ENCODE data around the gene CDH4. TPM values are rescaled to one million over a fixed set of nuclear protein-coding genes. Genes with fewer than 3 reads are reported as not detected.

The CDH4 gene
- total RNA-seq, 1 donor from 2014 or later: 3.2 TPM

DNA sequence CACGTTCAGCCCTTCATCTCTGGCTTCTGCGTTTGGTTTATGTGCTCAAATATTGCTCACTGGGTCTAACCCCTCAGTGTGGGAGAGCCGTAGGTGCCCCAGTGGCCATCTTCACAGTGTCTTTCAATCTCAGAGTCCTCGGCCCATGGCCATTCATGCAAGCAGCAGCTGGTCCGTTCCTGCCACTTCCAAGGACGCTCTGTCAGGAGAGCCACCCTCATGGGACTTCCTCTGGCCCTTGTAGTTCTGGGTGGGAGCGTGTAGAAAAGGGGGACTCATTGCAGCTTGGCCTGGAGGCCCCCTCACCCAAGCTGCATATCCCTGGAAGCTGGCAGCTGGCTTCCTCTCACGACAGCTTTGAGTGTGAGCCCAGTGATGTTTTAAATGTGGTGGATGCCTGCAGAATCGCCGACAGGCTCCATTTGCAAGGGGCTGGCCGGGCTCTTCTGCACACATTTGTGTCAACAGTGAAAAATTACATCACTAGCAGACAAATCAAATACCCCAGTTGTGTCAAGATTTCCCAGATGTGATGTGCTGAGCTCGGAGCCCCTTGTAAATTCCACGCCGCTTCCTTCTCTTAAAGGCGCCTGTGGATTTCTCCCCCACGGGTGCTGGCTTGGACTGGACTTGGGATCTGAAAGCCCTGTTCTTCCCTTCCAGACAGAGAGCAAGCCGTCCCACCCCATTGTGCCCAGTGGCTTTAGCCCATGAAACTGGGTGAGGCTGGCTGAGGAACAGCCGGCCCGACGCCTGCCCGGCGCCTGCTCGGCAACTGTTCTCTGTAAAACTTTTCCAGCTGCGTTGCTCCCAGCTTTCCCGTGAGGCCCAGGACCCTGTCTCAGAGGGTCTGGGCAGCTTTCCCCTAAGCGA, 453.6 kb downstream of the CDH4 start:
- peaks cover 54% of the 10 kb centered on the region for H3K27me3 Mint-ChIP-seq (ENCODE audit: low read depth, unreplicated experiment)
- H3K4me2 ChIP-seq (ENCODE audit: low read length): no peak overlapping the region
- FAIRE-seq: no peak

GRCh38 chr20:61706259-61706961, 454.3 kb downstream of the CDH4 start:
- Histone ChIP-seq H3K27me3 (ENCODE audit: insufficient read depth, low read length) (no peaks in the 10 kb centered on the region), H3K4me1 (ENCODE audit: insufficient read depth, low read length) (no peaks in the 10 kb centered on the region), H4K20me1 (ENCODE audit: insufficient read depth, low read length) (no peaks in the 10 kb centered on the region), H3K4me3 (ENCODE audit: insufficient read depth, low read depth, low read length) (no peak overlapping the region), H3K27ac (ENCODE audit: low read depth, low read length) (no peak overlapping the region), H2AFZ (ENCODE audit: low read depth, low read length) (no peak overlapping the region), H3K4me2 (ENCODE audit: low read length) (no peak overlapping the region), H3K9me3 (ENCODE audit: insufficient read depth, low read depth, low read length) (no peaks in the 10 kb centered on the region), H3K79me2 (ENCODE audit: insufficient read depth, low read length) (no peaks in the 10 kb centered on the region), H3K9ac (ENCODE audit: low read length) (no peak overlapping the region), H3K36me3 (ENCODE audit: insufficient read depth, low read length) (no peaks in the 10 kb centered on the region)
- TF ChIP-seq EZH2 (IDR thresholded peaks at IDR 0.05; ENCODE audit: insufficient read depth, low read length): no peak
- TF ChIP-seq, protein P1, sequence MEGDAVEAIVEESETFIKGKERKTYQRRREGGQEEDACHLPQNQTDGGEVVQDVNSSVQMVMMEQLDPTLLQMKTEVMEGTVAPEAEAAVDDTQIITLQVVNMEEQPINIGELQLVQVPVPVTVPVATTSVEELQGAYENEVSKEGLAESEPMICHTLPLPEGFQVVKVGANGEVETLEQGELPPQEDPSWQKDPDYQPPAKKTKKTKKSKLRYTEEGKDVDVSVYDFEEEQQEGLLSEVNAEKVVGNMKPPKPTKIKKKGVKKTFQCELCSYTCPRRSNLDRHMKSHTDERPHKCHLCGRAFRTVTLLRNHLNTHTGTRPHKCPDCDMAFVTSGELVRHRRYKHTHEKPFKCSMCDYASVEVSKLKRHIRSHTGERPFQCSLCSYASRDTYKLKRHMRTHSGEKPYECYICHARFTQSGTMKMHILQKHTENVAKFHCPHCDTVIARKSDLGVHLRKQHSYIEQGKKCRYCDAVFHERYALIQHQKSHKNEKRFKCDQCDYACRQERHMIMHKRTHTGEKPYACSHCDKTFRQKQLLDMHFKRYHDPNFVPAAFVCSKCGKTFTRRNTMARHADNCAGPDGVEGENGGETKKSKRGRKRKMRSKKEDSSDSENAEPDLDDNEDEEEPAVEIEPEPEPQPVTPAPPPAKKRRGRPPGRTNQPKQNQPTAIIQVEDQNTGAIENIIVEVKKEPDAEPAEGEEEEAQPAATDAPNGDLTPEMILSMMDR (IDR thresholded peaks at IDR 0.05; ENCODE audit: insufficient read depth, low read depth, low read length): no peak
- FAIRE-seq (no peak), DNase-seq (ENCODE audit: low read depth) (no peak)
- H3K27me3 Mint-ChIP-seq (ENCODE audit: low read depth, unreplicated experiment): peaks cover 62% of the 10 kb centered on the region
- H3K27ac Mint-ChIP-seq (ENCODE audit: unreplicated experiment): no peak overlapping the region
- no peaks in the 10 kb centered on the region for H3K36me3 Mint-ChIP-seq (ENCODE audit: low read depth, unreplicated experiment)
- H3K4me1 Mint-ChIP-seq (ENCODE audit: low read depth, unreplicated experiment): no peaks in the 10 kb centered on the region
- no peak overlapping the region for H3K4me3 Mint-ChIP-seq (ENCODE audit: unreplicated experiment)
- peaks cover 2% of the 10 kb centered on the region for H3K9me3 Mint-ChIP-seq (ENCODE audit: unreplicated experiment)

More for the DNA sequence above, 453.6 kb downstream of the CDH4 start:
- Histone ChIP-seq H3K27ac (ENCODE audit: low read depth, low read length) (no peak overlapping the region), H3K27me3 (ENCODE audit: insufficient read depth, low read length) (no peaks in the 10 kb centered on the region), H3K79me2 (ENCODE audit: insufficient read depth, low read length) (no peaks in the 10 kb centered on the region), H4K20me1 (ENCODE audit: insufficient read depth, low read length) (no peaks in the 10 kb centered on the region), H3K9me3 (ENCODE audit: insufficient read depth, low read depth, low read length) (no peaks in the 10 kb centered on the region), H3K4me3 (ENCODE audit: insufficient read depth, low read depth, low read length) (no peak overlapping the region), H2AFZ (ENCODE audit: low read depth, low read length) (no peak overlapping the region), H3K4me1 (ENCODE audit: insufficient read depth, low read length) (no peaks in the 10 kb centered on the region), H3K9ac (ENCODE audit: low read length) (no peak overlapping the region), H3K36me3 (ENCODE audit: insufficient read depth, low read length) (no peaks in the 10 kb centered on the region)
- H3K27ac Mint-ChIP-seq (ENCODE audit: unreplicated experiment): no peak overlapping the region
- H3K4me1 Mint-ChIP-seq (ENCODE audit: low read depth, unreplicated experiment): no peaks in the 10 kb centered on the region
- H3K9me3 Mint-ChIP-seq (ENCODE audit: unreplicated experiment): no peaks in the 10 kb centered on the region
- no peak for DNase-seq (ENCODE audit: low read depth)
- TF ChIP-seq, protein P1 (IDR thresholded peaks at IDR 0.05; ENCODE audit: insufficient read depth, low read depth, low read length): no peak
- no peak for TF ChIP-seq EZH2 (IDR thresholded peaks at IDR 0.05; ENCODE audit: insufficient read depth, low read length)
- no peak overlapping the region for H3K4me3 Mint-ChIP-seq (ENCODE audit: unreplicated experiment)
- no peaks in the 10 kb centered on the region for H3K36me3 Mint-ChIP-seq (ENCODE audit: low read depth, unreplicated experiment)

Data from astrocyte (in vitro differentiated cells and primary cell).